Mucosa of rectum (tissue), 2 donors: ENCODE data around the gene GOLGA8S.
"Not testable (repeated sequence)": the region's sequence is repeated elsewhere in the genome, so short reads cannot be mapped to it uniquely, and the experiment has no call there.

Source experiments
- H3K27ac ChIP-seq, 2 donors: one replicate each; pipeline ENCODE4 v1.7.0; 2013; ENCODE audit warnings: inconsistent platforms in 2 of 2, low read depth in 2 of 2, low read length in 2 of 2
- H3K27me3 ChIP-seq, 2 donors: one replicate each; pipeline ENCODE4 v1.7.0; 2013; ENCODE audit warnings: low read length in 2 of 2; ENCODE audit not compliant: control insufficient read depth in 2 of 2, insufficient read depth in 2 of 2
- H3K36me3 ChIP-seq, 2 donors: one replicate each; pipeline ENCODE4 v1.7.0; 2013; ENCODE audit warnings: low read length in 2 of 2; ENCODE audit not compliant: control insufficient read depth in 2 of 2, insufficient read depth in 2 of 2
- H3K4me1 ChIP-seq, 2 donors: one replicate each; pipeline ENCODE4 v1.7.0; 2013; ENCODE audit warnings: low read length in 2 of 2, mild to moderate bottlenecking in 1 of 2; ENCODE audit not compliant: control insufficient read depth in 2 of 2, insufficient read depth in 2 of 2
- H3K4me3 ChIP-seq, 2 donors: one replicate each; pipeline ENCODE4 v1.7.0; 2013; ENCODE audit warnings: low read length in 2 of 2
- H3K9ac ChIP-seq, 2 donors: one replicate each; pipeline ENCODE4 v1.7.0; 2013; ENCODE audit warnings: low read length in 2 of 2, low read depth in 1 of 2, mild to moderate bottlenecking in 1 of 2
- H3K9me3 ChIP-seq, 2 donors: one replicate each; pipeline ENCODE4 v1.7.0; 2013; ENCODE audit warnings: low read length in 2 of 2; ENCODE audit not compliant: control insufficient read depth in 2 of 2
- donor health status: healthy.
- donor health status: Normal muscosa, but diverticular disease.

The GOLGA8S gene

DNA sequence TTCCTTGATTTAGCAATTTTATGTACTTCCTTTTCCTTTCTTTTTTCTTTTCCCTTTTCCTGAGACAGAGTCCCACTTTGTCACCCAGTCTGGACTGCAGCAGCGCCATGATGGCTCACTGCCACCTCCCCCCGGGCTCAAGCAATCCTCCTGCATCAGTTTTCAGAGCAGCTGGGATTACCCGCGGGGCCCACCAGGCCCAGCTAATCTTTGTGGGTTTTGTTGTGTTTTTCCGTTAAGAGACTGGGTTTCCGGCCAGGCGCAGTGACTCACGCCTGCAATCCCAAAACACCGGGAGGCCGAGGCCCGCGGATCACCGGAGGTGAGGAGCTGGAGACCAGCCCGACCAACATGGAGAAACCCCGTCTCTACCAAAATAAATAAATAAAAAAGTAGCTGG, 17.7 kb downstream of the GOLGA8S start:
- H3K36me3 ChIP-seq: no peaks in the 10 kb centered on the region
- no peak overlapping the region for H3K4me3 ChIP-seq
- H3K27me3 ChIP-seq: peaks cover 0 to 2% of the 10 kb centered on the region in 2 donors
- H3K9ac ChIP-seq: no peak overlapping the region
- no peak overlapping the region for H3K27ac ChIP-seq
- no peaks in the 10 kb centered on the region for H3K9me3 ChIP-seq
- no peaks in the 10 kb centered on the region for H3K4me1 ChIP-seq

DNA sequence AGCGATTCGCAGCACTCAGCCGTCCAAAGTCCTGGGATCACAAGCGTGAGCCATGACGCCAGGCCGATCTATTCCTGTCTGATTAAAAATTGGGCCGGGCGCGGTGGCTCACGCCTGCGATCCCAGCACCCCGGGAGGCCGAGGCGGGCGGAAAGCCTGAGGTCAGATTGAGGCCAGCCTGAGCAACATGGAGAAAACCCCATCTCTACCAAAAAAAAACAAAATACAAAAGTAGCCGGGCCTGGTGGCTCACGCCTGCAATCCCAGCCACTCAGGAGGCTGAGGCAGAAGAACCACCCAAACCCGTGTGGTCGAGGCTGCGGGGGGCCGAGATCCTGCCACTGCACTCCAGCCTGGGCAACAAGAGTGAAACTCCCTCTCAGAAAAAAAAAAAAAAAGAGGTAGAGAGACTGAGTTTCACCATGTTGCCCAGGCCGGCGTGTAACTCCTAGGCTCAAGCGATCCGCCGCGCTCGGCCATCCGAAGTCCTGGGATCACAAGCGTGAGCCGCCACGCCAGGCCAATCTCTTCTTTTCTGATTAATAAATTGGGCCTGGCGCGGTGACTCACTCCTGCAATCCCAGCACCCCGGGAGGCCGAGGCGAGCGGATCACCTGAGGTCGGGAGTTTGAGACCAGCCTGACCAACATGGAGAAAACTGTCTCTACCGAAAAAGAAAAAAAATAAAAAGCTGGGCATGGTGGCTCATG, 18.5 kb downstream of the GOLGA8S start:
- H3K27me3 ChIP-seq, H3K27ac ChIP-seq, H3K9ac ChIP-seq, H3K4me1 ChIP-seq, H3K9me3 ChIP-seq, H3K36me3 ChIP-seq, H3K4me3 ChIP-seq: not testable (repeated sequence)

DNA sequence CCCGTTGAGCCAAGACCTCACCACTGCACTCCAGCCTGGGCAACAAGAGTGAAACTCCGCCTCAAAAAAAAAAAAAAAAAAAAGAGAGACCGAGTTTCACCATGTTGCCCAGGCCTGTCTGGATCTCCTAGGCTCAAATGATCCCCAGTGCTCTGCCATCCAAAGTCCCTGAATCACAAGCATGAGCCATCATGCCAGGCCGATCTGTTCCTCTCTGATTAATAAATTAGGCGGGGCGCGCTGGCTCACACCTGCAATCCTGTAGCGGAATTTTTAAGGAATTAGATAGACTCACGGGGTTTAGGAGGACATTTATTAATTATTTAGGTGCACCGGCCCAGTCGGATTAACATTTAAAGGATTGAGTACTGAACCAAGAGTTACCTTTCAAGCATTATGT, 19.7 kb downstream of the GOLGA8S start:
- not testable (repeated sequence) for H3K27me3 ChIP-seq, H3K4me3 ChIP-seq, H3K9me3 ChIP-seq, H3K27ac ChIP-seq, H3K36me3 ChIP-seq, H3K4me1 ChIP-seq, H3K9ac ChIP-seq

DNA sequence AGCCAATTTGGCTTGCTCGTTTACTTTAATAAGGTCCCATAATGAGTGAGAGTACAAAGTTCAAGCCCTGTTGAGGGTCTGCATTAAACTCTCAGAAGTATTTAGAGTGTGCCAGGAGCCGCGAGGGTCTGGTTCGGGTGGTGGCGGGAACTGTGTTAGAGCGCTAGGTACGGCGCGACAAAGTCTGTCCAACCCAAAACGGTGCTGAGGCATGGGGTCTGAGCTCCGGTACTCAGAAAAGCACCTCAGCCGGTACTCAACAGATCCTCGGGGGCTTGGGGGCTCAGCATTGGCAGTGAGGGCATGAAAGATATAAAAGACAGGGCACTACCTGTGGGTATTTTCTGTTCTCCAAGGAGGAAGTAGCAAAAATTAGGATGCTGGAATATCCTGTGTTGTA, 24.4 kb downstream of the GOLGA8S start:
- not testable (repeated sequence) for H3K4me3 ChIP-seq

DNA sequence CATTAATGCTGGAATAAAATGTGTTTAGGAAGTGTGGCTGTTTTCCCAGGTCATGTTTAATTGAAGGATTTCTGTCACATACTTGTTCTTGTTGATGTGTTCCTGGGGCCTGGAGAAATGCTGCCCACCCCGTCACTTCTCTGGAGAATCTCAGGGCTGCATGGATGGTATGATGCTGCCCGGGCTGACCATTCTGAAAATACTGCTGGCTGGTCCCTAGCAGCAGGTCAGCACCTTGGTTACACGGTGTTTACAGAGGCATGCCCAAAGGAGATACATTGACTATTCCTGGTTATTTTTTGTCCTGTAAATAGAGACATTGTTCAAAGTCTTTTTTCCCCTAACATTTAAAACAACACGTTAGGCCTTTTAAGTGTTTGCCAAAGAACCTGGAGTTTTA, 26.2 kb downstream of the GOLGA8S start:
- not testable (repeated sequence) for H3K4me1 ChIP-seq, H3K27me3 ChIP-seq, H3K36me3 ChIP-seq, H3K9ac ChIP-seq, H3K4me3 ChIP-seq, H3K9me3 ChIP-seq, H3K27ac ChIP-seq

More for the DNA sequence above, 24.4 kb downstream of the GOLGA8S start:
- not testable (repeated sequence) for H3K36me3 ChIP-seq, H3K27me3 ChIP-seq, H3K4me1 ChIP-seq, H3K9me3 ChIP-seq, H3K9ac ChIP-seq, H3K27ac ChIP-seq

DNA sequence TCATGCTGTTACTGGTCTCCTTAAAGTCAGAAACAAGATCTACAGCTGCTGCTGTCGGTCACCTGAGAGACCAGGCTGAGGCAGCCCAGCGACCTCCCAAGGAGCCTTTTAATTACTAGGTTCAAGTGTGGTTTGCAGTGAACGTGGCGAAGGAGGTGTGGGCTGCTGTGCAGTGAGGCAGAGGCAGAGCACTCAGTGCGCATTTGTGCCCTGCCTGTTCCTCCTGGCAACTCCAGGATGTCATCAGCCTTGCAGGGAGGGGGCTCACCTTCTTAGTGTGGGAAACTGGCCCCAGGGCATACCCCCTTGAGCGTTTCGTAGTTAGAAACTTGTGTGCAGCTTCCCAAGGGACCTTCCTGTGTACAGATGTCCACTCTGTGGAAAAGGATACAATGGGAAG, 26.6 kb downstream of the GOLGA8S start:
- not testable (repeated sequence) for H3K9ac ChIP-seq, H3K4me3 ChIP-seq, H3K27ac ChIP-seq, H3K27me3 ChIP-seq, H3K36me3 ChIP-seq, H3K9me3 ChIP-seq, H3K4me1 ChIP-seq

DNA sequence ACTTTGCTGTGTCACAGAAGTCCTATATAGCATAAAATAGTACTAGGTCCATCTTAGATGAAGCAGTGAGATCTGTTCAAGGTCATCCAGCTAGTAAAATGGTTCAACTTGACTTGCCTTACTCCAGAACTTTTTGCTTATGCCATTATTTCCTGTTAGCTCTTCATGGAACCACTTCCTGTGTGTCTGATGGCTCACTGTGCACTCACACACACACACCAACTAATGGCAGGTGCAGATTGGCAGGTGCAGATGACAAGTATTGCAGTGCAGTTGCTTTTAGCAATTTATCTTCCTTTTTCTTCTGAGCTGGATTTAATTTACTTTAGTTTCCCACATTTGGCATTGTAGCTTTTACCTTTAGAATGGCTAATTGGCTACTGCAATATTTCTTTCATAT, 29.8 kb downstream of the GOLGA8S start:
- Histone ChIP-seq H3K4me3 (no peak overlapping the region), H3K36me3 (no peaks in the 10 kb centered on the region), H3K9ac (no peak overlapping the region), H3K9me3 (no peaks in the 10 kb centered on the region), H3K27me3 (no peaks in the 10 kb centered on the region), H3K4me1 (no peaks in the 10 kb centered on the region), H3K27ac (no peak overlapping the region)

DNA sequence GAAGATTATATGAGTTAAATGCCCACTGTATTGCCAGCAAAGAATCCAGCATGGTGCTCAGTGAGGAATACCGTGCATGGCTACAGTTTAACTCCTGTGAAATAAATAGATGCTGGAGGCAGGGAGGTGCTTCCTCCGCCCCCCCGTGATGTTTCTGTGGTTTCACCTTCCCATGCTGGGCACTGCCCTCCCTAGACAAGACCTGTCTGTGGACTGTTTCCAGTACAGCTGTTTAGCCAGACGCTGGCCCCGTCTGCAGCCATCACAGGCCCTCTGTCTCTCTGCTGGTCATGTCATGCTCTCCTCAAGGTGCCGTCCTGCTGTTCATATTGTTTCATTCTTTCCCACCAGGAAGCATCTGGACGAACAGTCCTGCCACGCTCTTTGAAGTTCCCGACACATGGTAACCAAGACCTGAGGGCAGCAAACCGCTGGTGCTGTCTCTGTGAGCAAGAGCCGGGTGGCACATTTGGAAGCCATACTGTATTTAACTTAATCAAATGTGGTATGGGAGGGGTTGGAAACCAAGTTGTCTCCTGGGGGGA, 31.4 kb downstream of the GOLGA8S start:
- H3K9me3 ChIP-seq: no peaks in the 10 kb centered on the region
- no peaks in the 10 kb centered on the region for H3K27me3 ChIP-seq
- H3K27ac ChIP-seq: no peak overlapping the region
- H3K36me3 ChIP-seq: no peaks in the 10 kb centered on the region
- H3K4me1 ChIP-seq: no peaks in the 10 kb centered on the region
- H3K4me3 ChIP-seq: no peak overlapping the region
- H3K9ac ChIP-seq: no peak overlapping the region

DNA sequence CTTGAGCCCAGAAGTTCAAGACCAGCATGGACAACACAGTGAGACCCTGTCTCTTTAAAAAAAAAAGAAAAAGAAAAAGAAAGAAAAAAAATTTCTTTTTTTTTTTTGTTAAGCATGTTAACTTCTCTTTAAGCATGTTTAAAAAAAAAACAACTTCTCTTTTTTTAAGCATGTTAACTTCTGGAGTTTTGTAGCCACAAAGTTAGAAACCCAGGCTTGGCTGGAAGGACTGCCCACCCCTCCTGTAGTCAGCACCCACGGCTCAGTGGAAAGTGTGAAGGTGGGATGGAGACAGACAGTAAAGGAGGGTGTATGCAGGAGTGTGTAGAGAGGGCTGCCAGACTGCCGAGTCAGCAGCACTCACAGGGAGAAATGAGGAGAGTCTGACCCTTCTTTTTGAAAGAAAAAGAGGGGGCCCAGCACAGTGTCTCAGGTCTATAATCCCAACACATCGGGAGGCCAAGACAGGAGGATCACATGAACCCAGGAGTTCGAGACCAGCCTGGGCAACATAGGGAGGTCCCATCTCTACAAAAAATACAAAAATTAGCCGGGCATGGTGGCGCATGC, 33.2 kb downstream of the GOLGA8S start:
- no peak overlapping the region for H3K4me3 ChIP-seq
- no peaks in the 10 kb centered on the region for H3K36me3 ChIP-seq
- H3K27ac ChIP-seq: no peak overlapping the region
- no peaks in the 10 kb centered on the region for H3K27me3 ChIP-seq
- H3K4me1 ChIP-seq: no peaks in the 10 kb centered on the region
- H3K9ac ChIP-seq: no peak overlapping the region
- no peaks in the 10 kb centered on the region for H3K9me3 ChIP-seq

DNA sequence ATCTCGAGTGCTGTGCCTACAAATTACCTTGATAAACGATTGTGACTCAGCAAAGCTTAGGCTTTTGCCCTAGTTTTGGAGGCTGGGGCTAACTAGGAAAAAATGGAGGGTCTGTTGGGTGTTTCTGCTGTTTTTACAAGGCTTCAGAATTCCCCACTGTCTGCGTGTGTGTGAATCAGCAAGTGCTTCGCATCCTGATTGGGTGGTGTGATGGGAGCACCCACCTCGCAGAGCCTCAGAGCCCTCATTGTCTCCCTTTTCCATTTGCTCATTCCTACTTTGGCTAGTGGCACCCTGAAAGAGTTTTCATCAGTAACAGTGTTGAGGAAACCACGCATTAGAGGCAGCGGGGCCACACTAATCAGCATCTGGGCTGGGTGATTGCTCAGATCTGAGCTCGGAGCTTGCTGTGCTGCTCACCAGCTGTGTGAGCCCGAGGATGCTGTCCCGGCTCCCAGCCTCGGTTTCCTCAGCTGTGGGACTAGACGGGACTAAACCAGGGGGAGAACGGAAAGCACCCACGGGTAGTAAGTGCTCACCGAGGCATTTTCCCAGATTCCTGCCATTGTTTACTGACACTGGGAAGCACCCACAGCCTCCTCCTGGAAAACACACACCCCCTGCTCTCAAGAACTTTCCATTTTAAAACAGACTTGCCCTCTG, 40.6 kb downstream of the GOLGA8S start:
- no peaks in the 10 kb centered on the region for H3K36me3 ChIP-seq
- H3K27ac ChIP-seq: no peak overlapping the region
- H3K4me3 ChIP-seq: no peak overlapping the region
- H3K9me3 ChIP-seq: no peaks in the 10 kb centered on the region
- no peaks in the 10 kb centered on the region for H3K4me1 ChIP-seq
- H3K27me3 ChIP-seq: no peaks in the 10 kb centered on the region
- no peak overlapping the region for H3K9ac ChIP-seq
